HG03039 (cell line): Measurements from ENCODE around the gene TRDMT1.

Experiments
- ATAC-seq: cut with Tn5 transposase; IDR thresholded peaks from one replicate; pipeline ENCODE4 v1.9.1; 2021; ENCODE audit warnings: mild to moderate bottlenecking, moderate library complexity; ENCODE audit not compliant: unreplicated experiment

The TRDMT1 gene

DNA sequence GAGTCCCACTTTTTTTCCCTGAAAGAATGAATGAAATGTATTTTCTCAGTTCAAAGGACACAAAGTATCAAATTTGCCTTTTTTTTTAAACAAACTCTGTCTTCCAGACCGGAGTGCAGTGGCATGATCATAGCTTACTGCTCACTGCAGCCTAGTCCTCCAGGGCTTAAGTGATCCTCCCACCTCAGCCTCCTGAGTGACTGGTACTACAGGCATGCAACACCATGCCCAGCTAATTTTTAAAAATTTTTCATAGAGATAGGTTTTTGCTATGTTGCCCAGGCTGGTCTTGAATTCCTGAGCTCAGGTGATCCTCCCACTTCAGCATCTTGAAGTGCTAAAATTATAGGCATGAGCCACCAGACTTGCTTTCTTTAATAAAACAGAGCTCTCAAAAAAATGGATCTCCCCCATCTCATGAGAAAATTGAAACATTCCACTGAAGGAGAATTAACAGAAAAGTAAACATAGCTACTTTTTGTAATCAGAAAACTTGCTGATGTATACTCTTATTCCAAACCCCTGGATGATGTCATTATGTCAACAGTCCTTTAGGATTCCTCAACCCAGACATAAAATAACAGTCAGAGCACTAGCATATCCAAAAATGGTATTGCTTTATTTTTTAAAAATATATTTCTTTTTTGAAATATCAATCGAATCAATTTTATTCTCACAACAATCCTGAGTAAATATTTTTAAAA, 12.3 kb upstream of the TRDMT1 start:
- ATAC-seq, result no peak

DNA sequence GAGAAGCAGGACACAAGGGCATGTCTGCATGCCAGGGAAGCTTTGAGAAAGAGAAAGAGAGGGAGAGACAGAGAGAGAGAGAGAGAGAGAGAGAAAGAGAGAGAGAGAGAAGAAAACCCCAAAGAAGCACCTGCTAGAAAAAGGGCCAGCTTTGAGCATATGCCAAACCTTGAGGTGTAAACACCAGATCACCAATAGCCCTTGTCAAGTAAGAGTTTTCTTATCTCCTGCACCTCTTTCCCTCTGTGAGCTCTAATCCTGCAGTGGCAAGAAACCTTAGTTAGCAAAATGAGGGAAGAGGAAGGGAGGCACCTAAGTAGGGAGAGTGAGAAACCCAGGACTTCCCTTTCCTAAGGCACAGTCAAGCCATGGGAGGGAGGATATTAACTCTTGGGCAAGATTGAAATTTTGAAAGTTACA, 11.3 kb upstream of the TRDMT1 start:
- no peak for ATAC-seq

DNA sequence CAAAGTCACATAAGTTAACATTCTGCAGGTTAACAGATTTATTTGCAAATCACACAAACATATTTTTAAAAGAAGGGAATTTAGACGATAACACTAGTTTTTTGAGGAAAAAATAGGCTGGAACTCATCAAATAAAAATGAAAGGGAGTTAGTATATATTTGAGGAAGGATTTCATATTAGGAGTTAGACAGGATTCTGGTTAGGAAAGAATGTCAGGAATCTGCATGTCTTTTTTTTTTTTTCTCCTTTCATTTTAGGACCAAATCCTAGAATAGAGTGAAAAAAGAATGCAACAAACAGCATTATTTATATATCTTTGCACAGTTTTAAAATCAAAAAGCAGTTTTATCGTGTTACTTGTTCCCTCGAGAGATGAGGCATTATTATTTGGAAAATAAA, 8.9 kb upstream of the TRDMT1 start:
- no peak for ATAC-seq

DNA sequence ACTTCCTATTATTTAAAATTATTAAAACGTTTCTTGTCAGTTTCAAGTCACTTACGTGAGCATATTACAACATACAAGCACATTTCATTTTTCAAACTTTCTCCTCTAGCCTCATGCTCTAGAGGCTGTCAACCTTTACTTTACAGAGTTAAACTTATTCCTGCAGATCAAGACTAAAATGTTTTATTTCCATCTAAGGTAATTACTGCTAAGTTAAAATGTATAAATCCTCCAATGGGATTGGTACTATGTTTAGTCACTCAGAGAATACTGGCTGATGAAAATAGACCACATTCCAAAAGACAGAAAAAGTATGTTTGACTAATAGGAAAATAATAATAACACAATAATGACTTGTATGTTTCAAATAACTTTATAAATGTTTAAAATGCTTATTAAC, 8.4 kb upstream of the TRDMT1 start:
- no peak for ATAC-seq

DNA sequence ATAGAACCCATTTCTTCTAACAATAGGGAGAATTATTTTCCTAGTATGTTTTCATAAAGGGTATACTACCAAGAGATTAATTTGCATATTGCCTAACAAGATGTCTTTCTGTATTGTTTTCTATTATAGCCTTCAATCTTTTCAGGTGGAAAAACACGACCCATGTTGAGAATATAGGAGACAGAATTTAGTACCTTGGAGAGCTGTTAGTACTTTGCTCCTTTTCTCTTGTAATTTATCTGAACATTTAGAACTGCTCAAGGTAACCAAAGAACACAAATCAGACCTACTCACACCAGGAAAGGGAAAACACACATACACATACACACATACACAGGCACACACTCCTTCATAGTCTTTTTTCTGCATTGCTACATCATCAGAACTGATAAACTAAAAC, 7.8 kb upstream of the TRDMT1 start:
- no peak for ATAC-seq

DNA sequence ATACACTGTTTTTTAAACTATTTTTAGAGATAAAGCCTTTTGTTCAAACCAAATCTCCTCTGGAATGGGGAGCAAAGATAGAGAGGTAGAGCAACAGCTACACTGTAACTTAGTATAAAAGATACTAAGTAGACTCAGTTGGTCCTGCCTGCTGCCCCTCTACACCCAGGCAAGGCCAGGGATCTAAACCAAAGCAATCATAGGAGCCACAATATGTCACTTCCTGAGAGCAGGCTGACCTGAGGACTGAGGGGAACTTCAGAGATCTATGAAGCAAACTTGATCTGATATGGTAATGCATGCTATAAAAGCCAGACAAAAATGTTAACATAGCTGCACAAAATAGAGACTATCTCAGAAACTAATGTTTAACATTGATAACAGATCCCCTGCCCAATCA, 7.0 kb upstream of the TRDMT1 start:
- ATAC-seq, result no peak

DNA sequence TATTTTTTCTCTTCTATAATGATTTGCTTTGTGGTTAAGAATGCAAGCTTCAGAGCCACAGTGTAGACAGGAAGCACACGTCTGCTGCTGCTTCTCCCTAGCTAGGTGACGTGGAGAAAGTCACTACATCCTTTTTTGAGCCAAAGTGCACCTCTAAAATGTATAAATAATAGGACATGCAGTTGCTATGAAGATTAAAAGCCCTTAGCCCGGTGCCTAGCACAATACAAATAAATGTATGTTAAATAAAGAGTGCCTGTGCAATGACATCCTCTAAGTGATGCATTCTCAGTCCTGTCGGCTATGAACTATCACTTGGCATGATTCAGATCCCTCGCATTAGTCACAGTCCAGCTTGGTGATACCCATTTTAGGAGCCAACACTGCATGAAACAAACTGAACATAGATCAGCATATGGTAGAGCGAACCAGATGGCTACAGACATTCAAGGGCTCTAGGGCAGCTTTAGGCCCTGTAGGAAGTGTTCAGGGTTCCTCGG, 4.8 kb upstream of the TRDMT1 start:
- no peak for ATAC-seq

DNA sequence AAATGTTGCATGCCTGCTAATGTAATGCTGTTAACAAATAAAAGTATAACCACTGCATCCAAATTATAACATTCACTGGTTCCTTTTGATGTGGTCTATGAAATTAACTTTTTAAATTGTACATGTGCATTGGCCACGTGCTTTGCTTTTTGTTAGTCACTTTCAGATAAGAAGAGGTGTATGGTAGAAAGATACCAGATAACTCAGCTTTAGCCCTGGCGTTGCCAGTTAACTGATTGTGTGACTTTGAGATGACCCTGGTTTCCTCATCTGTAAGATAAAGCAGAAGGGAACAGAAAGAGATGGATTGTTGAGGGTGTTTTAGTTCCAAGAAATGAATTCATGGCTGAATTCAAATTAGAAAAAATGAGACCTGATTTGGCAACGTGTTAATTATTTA, 1.9 kb upstream of the TRDMT1 start:
- ATAC-seq, result no peak

DNA sequence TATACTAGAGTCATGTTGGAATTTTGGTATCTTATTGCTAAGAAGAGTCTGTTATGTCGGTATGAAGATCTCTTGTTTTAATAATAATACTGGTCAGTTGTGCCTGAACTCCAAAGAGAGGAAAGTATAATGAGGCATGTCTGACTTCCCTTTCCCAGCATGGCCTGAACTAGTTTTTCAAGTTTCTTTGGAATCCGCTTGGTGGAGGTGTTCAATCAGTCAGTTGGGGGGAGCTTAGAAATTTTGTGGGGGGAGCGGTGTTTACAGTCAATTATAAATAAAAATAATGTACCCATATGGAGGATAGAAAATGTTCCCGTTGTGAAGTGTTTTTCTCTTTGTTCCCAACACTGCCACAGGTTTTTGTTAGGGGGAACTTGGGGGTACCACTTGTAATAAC, 1.5 kb upstream of the TRDMT1 start:
- ATAC-seq, result no peak

DNA sequence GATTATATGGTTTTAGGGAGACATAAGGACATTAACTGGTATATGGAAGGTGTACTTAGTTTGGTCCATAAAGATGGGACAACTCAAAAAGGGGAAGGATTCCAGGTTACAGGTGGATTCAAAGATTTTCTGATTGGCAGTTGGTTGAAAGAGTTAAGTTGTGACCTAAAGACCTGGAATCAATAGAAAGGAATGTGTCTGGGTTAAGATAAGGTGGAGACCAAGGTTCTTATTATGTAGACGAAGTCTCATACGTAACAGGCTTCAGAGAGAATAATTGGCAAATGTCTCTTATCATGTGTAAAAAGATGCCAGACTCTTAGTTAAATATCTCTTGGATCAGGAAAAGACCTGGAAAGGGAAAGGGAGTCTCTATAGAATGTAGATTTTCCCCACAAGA, 1.0 kb upstream of the TRDMT1 start:
- no peak for ATAC-seq

DNA sequence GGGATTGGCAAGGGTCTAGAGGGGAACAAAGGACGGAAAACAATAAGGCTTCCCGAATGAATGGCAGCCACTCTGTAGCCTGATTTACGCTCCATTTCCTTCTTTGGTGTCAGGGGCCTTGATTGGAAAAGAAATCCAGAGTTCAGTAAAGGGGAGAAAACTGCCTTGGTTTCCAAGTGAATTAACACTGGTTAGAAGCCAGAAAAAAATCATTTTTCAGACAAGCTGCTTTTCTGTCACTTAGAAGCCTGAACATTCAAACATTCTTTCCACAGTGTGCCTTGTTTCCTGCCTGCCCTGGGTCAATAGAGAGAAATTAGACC, 283 bp upstream of the TRDMT1 start:
- no peak for ATAC-seq

DNA sequence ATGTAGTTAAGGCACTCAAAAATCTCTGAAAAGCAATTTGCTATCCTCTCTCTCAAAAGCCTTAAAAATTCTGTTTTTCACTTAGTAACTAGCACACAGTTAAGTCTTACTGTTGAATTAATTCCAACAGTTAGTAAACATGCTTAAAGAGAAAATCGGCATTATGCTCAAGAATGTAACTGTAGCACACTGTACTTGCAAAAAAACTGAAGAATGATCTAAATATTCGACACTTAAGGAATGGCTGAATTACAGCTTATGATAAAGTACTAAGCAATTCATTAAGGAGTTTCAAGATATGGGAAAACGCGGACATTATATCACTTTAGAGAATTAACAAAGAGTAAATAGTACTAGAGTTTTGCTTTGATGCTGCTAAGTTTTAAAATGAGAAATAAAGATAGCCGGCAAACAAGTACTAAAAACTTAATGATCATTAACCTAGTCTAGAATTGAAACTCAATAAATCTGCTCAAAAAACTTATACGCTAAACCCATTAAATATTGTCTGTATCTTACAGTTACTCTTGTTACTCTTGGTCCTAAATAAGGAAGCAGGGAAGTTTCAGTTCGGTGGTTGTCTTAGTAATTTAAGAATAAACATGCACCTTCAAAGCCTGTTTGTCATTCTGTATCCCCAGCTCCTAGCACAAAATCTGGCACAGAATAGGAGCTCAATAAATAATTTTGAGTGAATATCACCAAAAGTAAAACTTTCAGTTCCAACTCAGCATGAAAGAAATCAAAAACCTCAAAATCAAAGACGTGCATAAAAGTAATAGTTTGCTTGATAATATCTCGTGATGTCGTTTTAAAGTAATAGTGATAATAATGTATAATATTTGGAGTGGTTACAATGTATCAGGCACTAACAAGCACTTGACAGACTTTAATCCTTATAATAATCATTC, 1.2 kb downstream of the TRDMT1 start:
- ATAC-seq, result no peak

DNA sequence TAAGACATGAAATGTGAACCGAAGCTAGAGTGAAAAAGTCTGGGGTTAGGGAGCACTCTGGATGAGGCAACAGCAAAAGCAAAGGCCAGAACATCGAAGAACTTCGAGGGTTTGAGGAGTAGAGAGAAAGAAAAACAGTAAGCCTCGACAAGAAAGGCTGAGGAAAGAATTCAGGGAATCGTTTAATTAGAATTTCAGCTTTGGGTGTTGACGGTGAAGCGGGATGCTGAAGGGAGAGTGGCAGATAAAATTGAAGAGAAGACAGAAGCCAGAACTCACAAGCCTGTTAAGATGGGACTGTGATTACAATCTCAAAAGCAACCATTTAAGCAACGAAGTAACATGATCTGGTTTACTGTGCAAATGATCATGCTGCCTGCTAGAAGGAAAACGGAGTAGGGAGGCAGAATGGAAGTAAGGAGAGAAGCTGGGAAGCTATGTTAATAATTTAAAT, 2.1 kb downstream of the TRDMT1 start:
- no peak for ATAC-seq

DNA sequence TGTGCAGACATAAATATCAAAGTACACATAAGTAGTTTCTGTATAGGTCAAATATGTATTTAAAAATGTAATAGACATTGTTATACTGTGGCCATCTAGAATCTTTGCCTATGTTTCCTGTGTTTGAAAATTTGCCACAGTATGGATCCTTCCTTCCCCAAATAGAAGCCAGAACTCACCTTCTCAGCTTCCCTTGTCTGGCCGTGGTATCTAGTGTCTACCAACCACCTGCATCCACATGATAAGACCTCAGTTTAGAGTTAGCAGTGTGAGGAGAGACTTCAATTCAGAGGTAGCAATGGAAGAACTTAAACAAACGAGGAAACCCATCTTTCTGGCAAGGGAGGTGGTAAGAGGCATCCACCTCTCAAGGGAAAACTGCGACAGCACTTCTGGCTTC, 4.9 kb downstream of the TRDMT1 start:
- no peak for ATAC-seq

DNA sequence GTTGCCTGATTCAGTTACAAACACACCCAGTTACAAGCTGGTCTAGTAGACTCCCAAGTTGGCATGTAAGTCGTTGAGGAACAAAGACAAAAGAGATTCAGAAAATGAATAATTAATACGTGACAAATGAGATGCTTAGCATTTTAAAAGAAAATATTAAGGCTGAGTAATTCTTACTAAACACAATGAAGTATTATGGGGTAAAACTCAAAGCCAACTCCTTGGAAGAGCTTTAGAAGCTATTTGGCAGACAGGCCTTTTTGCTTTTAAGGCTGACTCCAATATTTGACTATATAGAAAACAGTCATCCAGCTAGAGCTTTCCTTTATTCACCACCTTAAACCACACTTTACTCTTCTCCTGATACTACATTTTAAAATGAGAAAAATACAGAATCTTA, 5.4 kb downstream of the TRDMT1 start:
- no peak for ATAC-seq

DNA sequence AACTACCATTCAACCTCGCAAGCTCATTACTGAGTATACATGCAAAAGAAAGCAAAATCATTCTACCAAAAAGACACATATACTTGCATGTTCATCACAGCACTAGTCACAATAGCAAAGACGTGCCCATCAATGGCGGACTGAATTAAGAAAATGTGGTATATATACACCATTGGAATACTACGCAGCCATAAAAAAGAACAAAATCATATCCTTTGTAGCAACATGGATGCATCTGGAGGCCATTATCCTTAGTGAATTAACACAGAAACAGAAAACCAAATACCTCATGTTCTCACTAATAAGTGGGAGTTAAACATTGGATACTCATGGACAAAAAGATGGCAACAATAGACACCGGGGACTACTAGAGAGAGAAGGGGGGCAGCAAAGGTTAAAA, 6.4 kb downstream of the TRDMT1 start:
- ATAC-seq, result no peak

DNA sequence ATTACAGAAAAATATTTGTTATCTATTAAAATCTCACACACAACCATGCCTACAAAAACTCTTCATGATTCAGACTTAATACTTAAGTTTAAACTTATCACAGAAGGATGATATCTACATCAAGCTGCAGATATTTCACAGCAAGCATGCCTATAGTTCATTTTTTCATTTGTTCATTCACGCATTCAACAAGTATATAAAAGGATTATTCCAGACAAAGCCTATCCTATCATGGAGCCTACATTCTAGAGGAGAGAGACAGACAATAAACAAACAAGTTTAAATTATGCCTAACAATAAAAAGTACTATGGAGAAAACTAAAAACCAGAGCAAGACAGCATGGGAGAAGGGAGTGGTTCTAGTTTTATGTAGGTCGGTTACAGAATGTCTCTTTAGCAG, 10.9 kb downstream of the TRDMT1 start:
- no peak for ATAC-seq

DNA sequence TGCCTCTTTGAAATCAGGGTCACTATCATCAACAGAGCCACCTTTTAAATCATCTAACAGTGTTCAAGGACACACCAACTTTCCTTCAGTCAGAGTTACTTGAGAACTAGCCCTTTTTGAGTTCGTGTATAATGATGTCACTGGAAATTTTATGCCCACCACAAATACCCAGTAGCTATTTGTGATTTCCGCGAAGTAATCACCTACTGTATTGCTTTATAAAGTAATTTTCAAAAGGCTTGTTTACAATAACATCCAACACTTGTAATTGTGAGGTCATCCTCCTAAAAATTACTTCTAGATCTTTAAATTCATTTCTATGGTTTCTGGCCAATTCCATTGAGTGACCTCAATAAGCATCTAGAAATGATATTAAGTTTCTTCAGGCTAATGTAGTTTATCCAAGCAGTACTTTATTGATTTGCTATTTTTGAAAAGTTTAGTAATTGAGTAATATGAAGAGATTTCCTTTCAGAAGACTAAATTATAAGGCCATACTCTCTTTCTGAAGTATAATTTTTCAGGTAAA, 12.8 kb downstream of the TRDMT1 start:
- ATAC-seq, result no peak

DNA sequence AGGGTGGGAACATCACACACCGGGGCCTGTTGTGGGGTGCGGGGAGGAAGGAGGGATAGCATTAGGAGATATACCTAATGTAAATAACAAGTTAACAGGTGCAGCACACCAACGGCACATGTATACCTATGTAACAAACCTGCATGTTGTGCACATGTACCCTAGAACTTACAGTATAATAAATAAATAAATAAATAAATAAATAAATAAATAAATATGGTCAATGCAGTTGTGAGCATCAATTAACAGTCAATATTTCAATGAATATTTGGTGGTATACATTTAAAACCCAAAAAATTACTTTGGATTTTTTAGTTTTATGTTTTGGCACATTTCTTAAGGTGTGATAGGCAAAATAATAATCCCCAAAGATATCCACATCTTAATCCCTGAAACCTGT, 15.6 kb downstream of the TRDMT1 start:
- ATAC-seq, result no peak

DNA sequence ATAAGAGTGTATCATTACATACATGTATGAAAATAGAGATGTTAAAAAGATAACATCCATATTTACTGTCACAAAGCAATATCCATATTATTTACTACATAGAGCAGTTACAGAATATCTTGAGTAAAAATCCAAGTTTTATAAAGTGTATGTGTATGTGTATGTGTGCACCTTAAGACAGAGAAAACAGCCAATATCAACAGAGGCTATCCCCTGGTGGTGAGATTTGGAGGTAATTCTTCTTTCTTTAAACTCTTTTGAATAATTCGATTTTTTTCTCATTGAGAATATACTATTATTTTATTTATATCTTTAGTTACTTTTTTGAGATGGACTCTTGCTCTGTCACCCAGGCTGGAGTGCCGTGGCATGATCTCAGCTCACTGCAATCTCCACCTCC, 18.4 kb downstream of the TRDMT1 start:
- ATAC-seq, result no peak

DNA sequence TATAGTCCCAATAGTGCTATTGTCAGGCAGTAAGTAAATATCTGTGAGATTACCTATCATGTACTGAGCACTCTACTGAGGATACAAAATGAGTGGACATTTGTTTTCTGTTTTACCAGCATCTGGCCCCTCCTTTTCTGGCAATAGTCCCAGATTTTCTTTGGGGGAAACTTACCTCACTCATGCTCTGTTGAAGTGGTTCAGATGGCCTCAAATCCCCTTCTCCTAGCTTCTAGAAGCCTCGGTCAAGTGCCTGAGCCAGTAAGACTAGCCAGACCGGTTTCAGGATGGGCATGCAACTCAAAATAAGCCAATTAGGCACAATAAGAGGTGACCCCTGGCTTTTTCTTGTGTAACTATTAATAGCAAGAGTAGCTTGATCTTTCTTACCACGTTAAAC, 19.7 kb downstream of the TRDMT1 start:
- no peak for ATAC-seq

DNA sequence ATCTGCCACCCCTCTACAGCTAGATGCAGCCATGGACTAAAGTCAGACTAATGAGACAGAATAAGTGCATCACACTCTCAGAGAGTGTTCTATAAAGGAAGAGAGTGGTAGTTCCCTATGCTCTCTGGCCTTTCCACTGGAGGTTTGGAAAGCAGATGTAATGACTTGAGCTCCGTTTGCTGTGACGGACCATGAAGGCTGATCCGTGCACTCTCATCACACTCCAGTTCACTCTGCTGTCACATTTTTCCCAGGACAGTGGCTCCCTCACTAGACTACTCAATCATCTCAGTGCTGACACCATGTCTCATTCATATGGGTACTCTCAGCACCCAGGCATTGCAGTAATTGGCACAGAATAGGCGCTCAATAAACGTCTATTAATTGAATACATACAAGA, 20.4 kb downstream of the TRDMT1 start:
- ATAC-seq, result no peak
